ENCODE results near the gene PTPRF.

The PTPRF gene

GRCh38 chr1:43530483-43531106 lies at the start of gene PTPRF:
Gene PTPRF (plus strand): TSS chr1:43530883. CDS start chr1:43545076, 14,193 bp downstream.
- H3K4me3 ChIP-seq (ENCODE audit: low read depth, low read length): peak within 1 kb of the TSS; percentile 83
- no peak for TF ChIP-seq CTCF (IDR thresholded peaks at IDR 0.05; ENCODE audit: control insufficient read depth, extremely low read depth, insufficient read depth)
- DNase-seq (ENCODE audit: low read depth): no peak

GRCh38 chr1:43481491-43481890 lies 49.2 kb upstream of the PTPRF start:
- TF ChIP-seq CTCF (IDR thresholded peaks at IDR 0.05; ENCODE audit: control insufficient read depth, extremely low read depth, insufficient read depth): no peak
- H3K4me3 ChIP-seq (ENCODE audit: low read depth, low read length): no peak overlapping the region
- no peak for DNase-seq (ENCODE audit: low read depth)

GRCh38 chr1:43482215-43482614 lies 48.5 kb upstream of the PTPRF start:
- no peak for TF ChIP-seq CTCF (IDR thresholded peaks at IDR 0.05; ENCODE audit: control insufficient read depth, extremely low read depth, insufficient read depth)
- no peak for DNase-seq (ENCODE audit: low read depth)
- H3K4me3 ChIP-seq (ENCODE audit: low read depth, low read length): no peak overlapping the region

- DNase-seq (ENCODE audit: low read depth): no peak
- TF ChIP-seq CTCF (IDR thresholded peaks at IDR 0.05; ENCODE audit: control insufficient read depth, extremely low read depth, insufficient read depth): no peak
- no peak overlapping the region for H3K4me3 ChIP-seq (ENCODE audit: low read depth, low read length)
These were observed 46.3 kb upstream of the PTPRF start for GRCh38 chr1:43484367-43484766.

- no peak for TF ChIP-seq CTCF (IDR thresholded peaks at IDR 0.05; ENCODE audit: control insufficient read depth, extremely low read depth, insufficient read depth)
- no peak overlapping the region for H3K4me3 ChIP-seq (ENCODE audit: low read depth, low read length)
- no peak for DNase-seq (ENCODE audit: low read depth)
These were observed 42.5 kb upstream of the PTPRF start for GRCh38 chr1:43488165-43488564.

GRCh38 chr1:43491061-43491460 lies 39.6 kb upstream of the PTPRF start:
- no peak for DNase-seq (ENCODE audit: low read depth)
- no peak for TF ChIP-seq CTCF (IDR thresholded peaks at IDR 0.05; ENCODE audit: control insufficient read depth, extremely low read depth, insufficient read depth)
- H3K4me3 ChIP-seq (ENCODE audit: low read depth, low read length): no peak overlapping the region

- H3K4me3 ChIP-seq (ENCODE audit: low read depth, low read length): no peak overlapping the region
- DNase-seq (ENCODE audit: low read depth): peak; percentile 84
- no peak for TF ChIP-seq CTCF (IDR thresholded peaks at IDR 0.05; ENCODE audit: control insufficient read depth, extremely low read depth, insufficient read depth)
These were observed 37.9 kb upstream of the PTPRF start for GRCh38 chr1:43492826-43493225.
